Measurements from ENCODE around the gene GABRR3. TPM values are rescaled to one million over a fixed set of nuclear protein-coding genes. Genes with fewer than 3 reads are reported as not detected.

The GABRR3 gene
- polyA plus RNA-seq, 1 of the 3 experiments (the other 2 are of a cell fraction) = not detected

- Histone ChIP-seq H2AFZ (ENCODE audit: low read depth) (no peak overlapping the region), H3K9ac (no peak overlapping the region), H3K36me3 (replicated peaks in 1 of 2; ENCODE audit: control insufficient read depth in 1 of 2, insufficient read depth in 2 of 2, low read length in 1 of 2) (no peaks in the 10 kb centered on the region), H3K4me1 (ENCODE audit: control insufficient read depth in 1 of 2, insufficient read depth in 2 of 2, low read depth in 1 of 2, low read length in 1 of 2) (no peaks in the 10 kb centered on the region), H3K9me2 (no peaks in the 10 kb centered on the region), H3K79me2 (ENCODE audit: insufficient read depth) (no peaks in the 10 kb centered on the region), H3K27me3 (ENCODE audit: insufficient read depth) (peaks cover 9% of the 10 kb centered on the region; the same call in 1 of the 2 replicates), H3K4me3 (ENCODE audit: low read depth in 2 of 2, low read length in 1 of 2) (no peak overlapping the region), H3K9me3 (no peaks in the 10 kb centered on the region), H3K27ac (ENCODE audit: low read depth in 2 of 2, low read length in 1 of 2) (no peak overlapping the region), H4K20me1 (ENCODE audit: insufficient read depth) (no peaks in the 10 kb centered on the region), H3K4me2 (no peak overlapping the region), H3F3A (replicated peaks; ENCODE audit: insufficient read depth) (no peaks in the 10 kb centered on the region)
- CTCF ChIA-PET = interaction anchor here (1.6 to 9.5 kb wide), 4 partner anchors 11 to 228 kb away, joined by 3 to 128 read pairs (median 20); partner anchors contain the start of gene CRYBG3
- 88% methylated on average over 4 of the region's 4 CpGs for WGBS (ENCODE audit: low lambda C conversion rate)
- POLR2A ChIA-PET = no interaction called here
- DNase-seq = no peak
- TF ChIP-seq SMC3 (IDR thresholded peaks at IDR 0.05; ENCODE audit: low read depth, low read length) (no peak), EP300 (IDR thresholded peaks at IDR 0.05; ENCODE audit: borderline replicate concordance in 1 of 2, low read depth in 1 of 2, low read length in 1 of 2) (no peak)
Observed at GRCh38 chr3:98025392-98025945, 9.6 kb downstream of the GABRR3 start.

GRCh38 chr3:98022978-98023820 lies 11.9 kb downstream of the GABRR3 start:
- Histone ChIP-seq H2AFZ (ENCODE audit: low read depth) (no peak overlapping the region), H3K79me2 (ENCODE audit: insufficient read depth) (no peaks in the 10 kb centered on the region), H3K4me1 (ENCODE audit: control insufficient read depth in 1 of 2, insufficient read depth in 2 of 2, low read depth in 1 of 2, low read length in 1 of 2) (no peaks in the 10 kb centered on the region), H3K9me2 (no peaks in the 10 kb centered on the region), H4K20me1 (ENCODE audit: insufficient read depth) (no peaks in the 10 kb centered on the region), H3K4me2 (no peak overlapping the region), H3K27ac (ENCODE audit: low read depth in 2 of 2, low read length in 1 of 2) (no peak overlapping the region), H3K36me3 (replicated peaks in 1 of 2; ENCODE audit: control insufficient read depth in 1 of 2, insufficient read depth in 2 of 2, low read length in 1 of 2) (no peaks in the 10 kb centered on the region), H3K4me3 (ENCODE audit: low read depth in 2 of 2, low read length in 1 of 2) (peak overlapping the region in 1 of 2 experiments; percentile 40; a peak in 1 of 4 replicates), H3K9me3 (no peaks in the 10 kb centered on the region), H3K27me3 (ENCODE audit: insufficient read depth) (peaks cover 9% of the 10 kb centered on the region; the same call in 1 of the 2 replicates), H3K9ac (no peak overlapping the region), H3F3A (replicated peaks; ENCODE audit: insufficient read depth) (no peaks in the 10 kb centered on the region)
- peak; percentile 42 for DNase-seq
- WGBS (ENCODE audit: low lambda C conversion rate) = 22% methylated on average over 13 of the region's 13 CpGs
- ChIA-PET CTCF (interaction anchor here (0.6 to 9.5 kb wide), 63 partner anchors 8 to 1161 kb away, joined by 3 to 128 read pairs (median 4); partner anchors contain the start of genes ARL6 and CRYBG3), POLR2A (no interaction called here)
- peak; percentile 96 for TF ChIP-seq SMC3 (IDR thresholded peaks at IDR 0.05; ENCODE audit: low read depth, low read length)
- peak; percentile 98 for TF ChIP-seq RAD21 (IDR thresholded peaks at IDR 0.05; ENCODE audit: low read length)
- no peak for TF ChIP-seq GABPA (IDR thresholded peaks at IDR 0.05; ENCODE audit: low read depth)
- peak; percentile 98 for TF ChIP-seq CTCF (IDR thresholded peaks at IDR 0.05)
- peak; percentile 31; the same call in 1 of the 2 replicates for TF ChIP-seq NRF1 (IDR thresholded peaks at IDR 0.05; ENCODE audit: low read depth, low read length)
- TF ChIP-seq MEF2A (IDR thresholded peaks at IDR 0.05; ENCODE audit: borderline replicate concordance, low read depth) = no peak
